ENCODE data around the gene VWA8. TPM values are rescaled to one million over a fixed set of nuclear protein-coding genes. Genes with fewer than 3 reads are reported as not detected.

VWA8 gene
- total RNA-seq, 1 experiment from 2014 or later = 22.6 TPM

GRCh38 chr13:41563341-41563983 lies 397.4 kb downstream of the VWA8 start:
- no peak for ATAC-seq

More at GRCh38 chr13:41563341-41563983, 397.4 kb downstream of the VWA8 start:
- POLR2A ChIA-PET = no interaction called here
- CTCF ChIA-PET = no interaction called here
- Histone ChIP-seq H3K4me3 (replicated peaks in 1 of 2; ENCODE audit: low read depth in 1 of 2, low read length in 2 of 2) (no peak overlapping the region), H3K4me1 (ENCODE audit: control insufficient read depth in 1 of 2, insufficient read depth in 2 of 2, low read length in 2 of 2) (peaks cover 3 to 16% of the 10 kb centered on the region in 2 experiments; a peak in 2 of 4 replicates), H3K36me3 (ENCODE audit: control insufficient read depth in 1 of 2, insufficient read depth in 2 of 2, low read length in 2 of 2) (no peaks in the 10 kb centered on the region), H4K20me1 (ENCODE audit: insufficient read depth) (no peaks in the 10 kb centered on the region), H3K27ac (ENCODE audit: low read depth, low read length) (no peak overlapping the region), H3K9ac (ENCODE audit: low read length) (no peak overlapping the region), H3K27me3 (ENCODE audit: insufficient read depth, low read length) (no peaks in the 10 kb centered on the region), H3K79me2 (ENCODE audit: insufficient read depth, low read length) (no peaks in the 10 kb centered on the region), H3K9me2 (ENCODE audit: insufficient read depth) (no peaks in the 10 kb centered on the region), H3K4me2 (ENCODE audit: low read length) (no peak overlapping the region), H2AFZ (ENCODE audit: low read depth, low read length, poor library complexity, severe bottlenecking) (no peak overlapping the region), H3K9me3 (ENCODE audit: control insufficient read depth in 1 of 2, insufficient read depth in 1 of 2, low read depth in 1 of 2, low read length in 2 of 2) (no peaks in the 10 kb centered on the region)
- RAD21 ChIA-PET (ENCODE audit: low non-redundant PET in 1 of 2, low total read pairs in 2 of 2, uncharacterized antibody in 2 of 2, unreplicated experiment in 2 of 2) = no interaction called here
- DNase-seq (ENCODE audit: low read depth, low spot score) = no peak
- intact Hi-C loops (cut with micrococcal nuclease) = no loop called here
- TF ChIP-seq FOSL1 (IDR thresholded peaks at IDR 0.05; ENCODE audit: low read depth) (no peak), POLR2A (IDR thresholded peaks at IDR 0.05; ENCODE audit: borderline replicate concordance, extremely low read depth, insufficient read depth, insufficient read length) (no peak), ZFX (IDR thresholded peaks at IDR 0.05) (no peak), EZH2phosphoT487 (IDR thresholded peaks at IDR 0.05; ENCODE audit: borderline replicate concordance) (no peak), SRF (IDR thresholded peaks at IDR 0.05; ENCODE audit: low read depth) (no peak), TCF7L2 (IDR thresholded peaks at IDR 0.05; ENCODE audit: borderline replicate concordance, extremely low read depth, insufficient read depth, insufficient read length) (no peak), ELF1 (IDR thresholded peaks at IDR 0.05; ENCODE audit: borderline replicate concordance, low read depth) (no peak), SP1 (IDR thresholded peaks at IDR 0.05; ENCODE audit: low read depth) (no peak), POLR2AphosphoS5 (IDR thresholded peaks at IDR 0.05; ENCODE audit: low read depth, low read length) (no peak), RAD21 (IDR thresholded peaks at IDR 0.05; ENCODE audit: low read depth) (no peak), ATF3 (IDR thresholded peaks at IDR 0.05) (no peak), JUND (IDR thresholded peaks at IDR 0.05) (no peak), CBX3 (IDR thresholded peaks at IDR 0.05; ENCODE audit: low read depth) (no peak), SIN3A (IDR thresholded peaks at IDR 0.05; ENCODE audit: low read depth) (no peak), ZBTB33 (IDR thresholded peaks at IDR 0.05; ENCODE audit: extremely low read depth, insufficient replicate concordance, low read length) (no peak), MAX (IDR thresholded peaks at IDR 0.05) (no peak), EGR1 (IDR thresholded peaks at IDR 0.05; ENCODE audit: low read depth) (no peak), CEBPB (IDR thresholded peaks at IDR 0.05; ENCODE audit: low read depth) (no peak), REST (IDR thresholded peaks at IDR 0.05; ENCODE audit: low read depth) (no peak)
- no TSS peak for BruUV-seq (replicated peaks)

Measured in HCT116 (cell line).